Raji (cell line): Measurements from ENCODE around the gene RGS3.

Source experiments
- POLR2A ChIP-seq: IDR thresholded peaks from 2 replicates; pipeline ENCODE4 v1.6.1; 2011; ENCODE audit warnings: low read depth, low read length, control low read depth; ENCODE audit not compliant: insufficient read depth

The RGS3 gene

DNA sequence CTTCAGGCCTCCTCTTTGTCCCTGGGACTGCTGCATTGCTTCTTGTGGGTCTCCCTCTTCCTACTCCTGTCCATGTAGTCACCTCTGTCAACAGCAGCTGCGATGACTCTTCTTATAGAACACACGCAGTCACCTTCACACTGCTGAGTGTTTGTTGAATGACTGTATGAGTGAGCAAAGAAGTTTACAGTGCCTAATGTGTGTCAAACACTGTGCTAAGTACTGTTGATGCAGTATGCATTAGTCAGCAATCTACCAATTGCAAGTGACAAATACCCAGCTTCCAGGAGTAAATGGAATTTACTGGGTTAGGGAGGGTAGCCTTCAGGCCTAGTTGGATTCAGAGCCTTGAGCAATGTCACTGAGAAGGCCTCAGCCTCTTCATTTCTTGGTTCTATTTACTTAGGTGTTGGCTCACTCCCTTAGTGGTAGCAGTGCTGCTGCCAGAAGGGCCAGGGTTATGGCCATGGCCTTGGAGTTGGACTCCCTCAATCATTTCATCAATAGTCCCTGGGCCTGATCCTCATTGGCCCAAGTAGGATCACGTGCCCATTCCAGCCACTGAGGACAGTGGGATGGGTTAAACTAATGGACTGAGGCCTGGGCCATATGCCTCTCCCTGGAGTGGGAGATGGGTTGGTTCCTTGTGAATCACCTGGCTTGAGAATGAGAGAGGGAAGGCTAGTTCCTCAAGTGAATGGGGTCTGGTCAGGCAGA, 93.5 kb downstream of the RGS3 start:
- TF ChIP-seq POLR2A = no peak

DNA sequence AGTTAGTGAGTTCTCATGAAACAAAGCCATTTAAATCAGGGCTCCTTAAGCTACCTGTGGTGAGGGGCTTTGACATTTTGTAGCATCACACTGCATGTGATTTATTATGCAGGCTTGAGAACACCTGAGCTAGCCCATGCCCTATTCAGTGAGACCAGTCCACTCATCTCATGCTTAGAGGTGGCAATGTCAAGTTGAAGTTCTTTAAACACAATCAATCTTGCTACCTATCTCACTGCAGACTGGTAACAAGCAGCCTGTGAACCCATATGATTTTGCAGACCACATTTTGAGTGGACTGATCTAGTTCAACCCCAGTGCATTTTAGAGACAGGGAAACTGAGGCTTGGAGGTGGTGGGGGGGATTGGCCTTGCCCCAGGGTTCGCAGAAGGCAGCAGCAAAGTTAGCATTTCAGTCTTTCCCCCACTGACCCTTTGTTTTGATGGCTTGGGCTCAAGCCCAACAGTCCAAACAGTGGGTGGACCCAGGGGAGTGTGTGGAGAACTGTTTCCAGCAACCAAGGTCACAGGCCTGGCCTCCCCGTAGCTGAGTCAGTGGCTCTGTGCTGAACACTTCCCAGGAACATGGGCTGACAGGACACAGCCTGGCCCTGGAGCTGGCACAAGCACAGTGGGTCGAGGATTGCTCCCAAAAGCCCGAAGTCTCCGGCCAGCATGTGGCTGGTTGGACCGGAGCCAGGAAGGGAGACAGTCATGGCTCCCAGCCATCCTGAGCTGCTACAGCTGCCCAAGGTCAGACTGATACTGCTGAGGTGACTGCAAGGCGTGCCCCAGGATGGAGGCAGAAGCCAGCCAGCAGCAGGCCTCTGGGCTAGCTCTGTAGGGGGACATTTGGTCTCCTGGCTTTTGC, 95.3 kb downstream of the RGS3 start:
- no peak for TF ChIP-seq POLR2A

DNA sequence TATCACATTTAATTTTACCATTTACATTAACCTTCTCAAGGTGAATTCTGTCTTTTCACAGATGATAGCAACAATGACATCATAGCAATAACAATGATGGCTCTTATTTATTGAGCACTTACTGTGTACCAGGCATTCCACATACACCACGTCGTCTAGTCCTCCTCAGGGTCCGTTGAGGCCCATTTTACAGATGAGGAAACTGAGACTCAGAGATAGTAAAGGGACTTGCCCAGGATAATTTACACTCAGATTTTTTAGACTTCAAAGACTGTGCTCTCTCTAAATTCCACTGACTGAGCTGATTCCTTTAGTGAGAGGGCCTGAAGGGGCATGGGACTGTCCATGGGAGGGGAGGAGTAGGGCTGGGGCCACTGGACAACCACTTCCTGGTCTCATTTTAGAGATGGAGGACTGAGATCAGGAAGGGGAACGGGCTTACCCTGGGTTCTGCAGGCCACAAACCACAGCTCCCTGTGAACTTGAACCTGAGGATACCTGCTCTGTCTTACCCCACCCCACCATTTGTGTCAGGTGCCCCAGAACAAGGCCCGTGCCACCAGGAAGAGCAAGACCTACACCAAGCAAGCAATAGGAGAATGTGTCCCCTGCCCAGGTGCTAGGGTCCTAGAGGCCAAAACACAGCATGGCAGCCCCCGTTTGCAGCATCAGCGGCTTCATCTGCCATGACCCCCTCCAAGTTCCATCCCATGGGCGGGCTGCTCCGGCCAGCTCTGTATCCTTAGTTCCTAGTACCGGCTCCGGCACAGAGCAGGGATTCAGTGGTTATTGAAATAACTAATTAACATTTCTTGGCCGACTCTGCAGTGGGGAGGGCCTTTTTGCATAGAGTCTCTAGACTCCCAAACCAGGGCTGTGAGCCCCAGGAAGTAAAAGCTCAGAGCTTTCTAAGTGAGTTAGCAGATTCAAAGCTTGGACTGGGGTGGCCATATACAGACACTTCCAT, 96.6 kb downstream of the RGS3 start:
- TF ChIP-seq POLR2A = no peak

DNA sequence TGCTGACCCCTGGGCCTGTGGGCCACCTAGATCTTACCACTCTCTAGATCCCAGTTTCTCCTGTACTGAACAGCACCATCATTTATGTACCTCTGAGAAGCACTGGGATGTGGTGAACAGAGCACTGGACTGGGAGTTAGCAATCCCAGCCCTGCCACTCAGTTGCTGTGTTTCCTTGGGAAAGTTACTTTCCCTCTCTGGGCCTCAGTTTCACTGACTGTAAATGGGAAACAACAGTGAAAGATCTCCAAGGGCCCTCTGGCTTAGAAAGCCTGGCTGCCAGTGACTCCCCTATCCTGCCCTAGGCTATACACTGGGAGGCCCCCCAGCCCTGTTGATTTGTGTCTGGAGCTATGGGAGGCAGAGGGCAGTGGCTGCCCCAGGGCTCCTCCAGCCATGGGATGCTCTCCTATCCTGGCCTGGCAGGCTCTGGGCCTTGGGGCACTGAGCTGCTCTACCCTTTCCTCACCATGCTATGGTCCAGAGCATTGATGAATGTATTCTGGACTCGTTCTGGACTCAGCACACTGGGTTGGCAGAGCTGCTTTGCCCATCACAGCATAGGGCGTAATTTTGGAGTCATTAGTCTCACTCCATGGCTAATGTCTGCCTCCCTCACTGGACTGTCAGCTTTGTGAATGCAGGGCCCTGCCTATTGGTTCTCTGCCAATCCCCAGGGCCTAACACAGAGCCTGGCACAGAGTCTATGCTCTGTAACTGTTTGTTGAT, 99.3 kb downstream of the RGS3 start:
- no peak for TF ChIP-seq POLR2A

DNA sequence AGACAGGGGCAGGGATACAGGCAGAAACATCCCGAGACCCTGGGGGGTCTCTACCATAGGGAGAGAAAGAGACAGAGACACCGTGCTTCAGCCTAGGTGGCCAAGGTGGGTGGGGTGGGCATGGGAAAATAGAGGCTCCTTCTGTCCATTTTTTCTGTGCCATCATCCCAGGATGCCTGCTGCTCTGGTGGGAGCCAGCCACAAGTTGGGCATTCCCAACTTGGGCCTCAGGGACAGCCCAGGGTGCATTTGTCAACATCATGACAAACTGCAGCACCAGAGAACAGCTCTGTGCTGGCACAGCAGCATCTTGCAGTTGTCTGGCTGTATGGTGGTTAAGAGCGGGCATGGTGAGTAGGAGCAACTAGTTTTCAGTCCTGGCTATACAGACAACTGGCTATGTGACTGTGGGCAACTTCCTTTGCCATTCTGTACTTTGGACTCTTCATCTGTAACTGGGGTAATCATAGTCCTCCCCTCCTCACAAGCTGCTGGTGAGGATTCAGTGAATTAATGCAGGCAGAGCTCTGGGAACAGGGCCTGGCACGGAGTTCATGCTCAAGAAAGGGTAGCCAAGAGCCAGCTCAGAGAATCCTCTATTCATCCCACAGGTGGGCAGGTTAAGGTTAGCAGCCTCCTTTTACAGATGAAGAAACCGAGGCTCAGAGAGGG, 100.4 kb downstream of the RGS3 start:
- no peak for TF ChIP-seq POLR2A

DNA sequence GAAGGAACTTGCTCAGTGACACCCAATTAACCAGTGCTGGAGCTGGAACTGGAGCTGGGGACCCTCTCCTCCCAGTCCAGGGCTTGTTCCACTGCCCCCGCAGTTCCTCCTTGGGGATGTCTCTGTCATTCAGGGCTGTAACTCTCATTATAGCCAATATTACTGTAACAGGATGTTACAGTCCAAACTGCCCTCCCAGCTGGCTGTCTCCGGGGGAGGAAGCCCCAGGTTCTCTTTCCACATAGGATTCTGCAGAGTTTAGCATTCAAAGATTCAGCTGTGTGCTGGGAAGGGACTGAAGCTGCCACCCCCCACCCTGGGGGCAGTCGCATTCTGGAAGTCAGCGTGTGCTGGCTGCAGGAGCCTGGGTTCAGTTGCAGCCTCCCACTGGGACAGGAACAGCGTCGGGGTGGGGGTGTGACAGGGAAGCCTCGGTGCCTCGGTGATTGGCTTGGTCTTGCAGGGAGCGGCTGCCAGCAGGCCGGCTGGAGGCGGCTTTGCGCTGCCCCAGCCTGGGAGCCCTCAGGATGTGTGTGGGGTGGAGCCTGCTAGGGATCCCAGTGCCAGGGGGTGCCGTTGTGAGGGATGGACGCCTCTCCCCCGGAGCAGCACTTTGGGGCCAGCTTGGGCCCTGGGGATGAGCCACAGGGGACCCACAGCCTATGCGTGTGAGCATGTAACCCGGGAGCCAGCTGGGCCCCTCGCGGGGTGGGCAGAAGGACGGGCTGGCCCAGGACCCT, 101.1 kb downstream of the RGS3 start:
- no peak for TF ChIP-seq POLR2A

DNA sequence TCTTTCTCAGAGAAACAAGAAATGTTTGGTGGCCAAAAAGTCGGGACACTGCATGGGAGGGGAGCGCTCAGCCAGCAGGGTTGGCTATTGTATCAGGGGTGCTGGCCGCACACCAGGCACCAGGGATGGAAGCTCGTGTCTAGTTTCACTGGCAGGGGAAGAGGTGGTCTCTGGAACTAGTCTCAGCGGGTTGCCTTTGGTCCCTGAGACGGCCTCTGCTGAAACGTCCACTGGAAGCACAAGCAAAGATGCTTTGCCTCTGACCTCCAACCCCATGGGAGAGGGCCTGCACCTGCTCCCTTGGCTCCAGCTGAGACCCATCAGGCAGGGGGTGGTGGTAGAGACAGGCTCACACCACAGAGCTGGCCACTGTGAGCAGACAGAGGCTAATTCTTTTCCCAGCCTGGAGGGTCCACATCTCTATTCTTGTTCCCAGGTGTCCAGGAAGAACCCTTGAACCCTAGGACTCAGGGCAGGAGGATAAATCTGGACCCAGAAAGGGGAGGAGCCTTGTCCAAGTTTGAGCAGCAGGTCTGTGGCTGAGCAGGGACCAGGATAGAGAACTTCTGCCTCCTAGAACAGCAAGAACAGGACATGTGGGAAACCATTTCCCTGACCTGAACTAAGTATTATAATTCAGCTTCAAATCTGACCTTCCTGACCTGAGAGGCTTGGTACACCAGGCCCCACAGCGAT, 102.6 kb downstream of the RGS3 start:
- no peak for TF ChIP-seq POLR2A

DNA sequence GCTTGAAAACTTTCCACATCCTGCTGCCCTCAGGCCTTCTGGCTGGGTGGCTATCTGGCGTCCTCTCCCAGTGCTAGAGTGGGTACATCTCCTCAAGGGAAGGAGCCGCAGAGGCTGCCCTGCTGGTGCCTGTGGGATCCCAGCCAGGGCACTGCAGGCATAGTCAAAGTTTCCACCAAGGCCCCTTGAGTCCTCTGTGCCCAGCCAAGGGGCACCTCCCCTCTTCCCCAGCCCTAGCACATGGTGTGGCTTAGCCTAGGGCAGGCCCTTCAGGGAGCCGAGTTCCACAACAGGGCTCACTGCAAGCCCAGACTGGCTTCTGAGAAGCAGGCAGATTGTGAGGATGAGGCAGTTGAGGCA, 103.2 kb downstream of the RGS3 start:
- TF ChIP-seq POLR2A = no peak

DNA sequence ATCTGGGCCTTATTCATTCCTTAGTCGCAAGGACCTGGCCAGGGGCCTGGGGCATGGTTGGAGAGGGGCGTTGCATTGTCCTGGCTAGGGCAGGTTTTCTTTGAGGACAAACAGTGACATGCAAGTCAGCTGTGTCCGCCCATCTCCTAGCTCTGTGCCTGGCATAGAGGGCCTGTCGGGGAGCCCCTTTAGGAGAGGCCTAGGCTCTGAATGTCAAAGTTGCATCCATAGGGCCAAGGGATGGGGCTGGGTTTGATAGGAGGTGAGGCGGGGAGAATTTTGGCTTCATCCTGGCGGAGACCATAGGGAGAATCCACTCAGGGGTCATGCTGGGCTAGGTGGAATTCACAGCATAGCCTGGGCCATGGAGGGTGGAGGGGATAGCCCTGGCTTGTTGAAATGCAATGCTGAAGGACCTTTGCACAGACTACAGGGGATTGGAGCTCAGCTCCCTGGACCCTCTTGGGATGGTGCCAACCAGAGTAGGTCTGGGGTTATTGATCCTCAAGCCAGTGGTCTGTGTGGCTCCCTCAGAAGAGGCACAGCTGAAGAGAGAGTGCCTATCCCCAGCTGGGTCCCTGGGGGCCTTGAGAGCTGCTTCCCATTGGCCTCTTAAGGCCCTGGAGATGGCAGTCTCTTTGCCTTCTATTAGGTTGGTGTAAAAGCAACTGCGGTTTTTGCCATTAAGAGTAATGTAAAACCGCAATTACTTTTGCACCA, 104.0 kb downstream of the RGS3 start:
- TF ChIP-seq POLR2A = no peak

DNA sequence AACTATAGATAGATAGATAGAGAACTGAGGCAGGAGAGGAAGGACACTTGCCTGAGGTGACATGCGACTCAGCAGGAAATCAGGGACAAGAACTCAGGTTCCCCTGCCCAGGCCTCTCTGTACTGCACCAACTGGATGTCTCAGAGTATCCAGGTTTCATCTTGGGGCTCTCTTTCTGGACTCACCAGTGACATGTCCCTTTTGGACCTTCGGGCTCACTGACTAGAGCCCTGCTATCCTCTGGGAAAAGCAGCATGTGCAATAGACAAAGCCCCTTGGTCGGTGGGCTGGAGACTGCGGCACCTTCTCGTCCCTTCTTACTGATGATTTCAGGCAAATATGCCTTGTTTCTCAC, 104.5 kb downstream of the RGS3 start:
- TF ChIP-seq POLR2A = no peak

DNA sequence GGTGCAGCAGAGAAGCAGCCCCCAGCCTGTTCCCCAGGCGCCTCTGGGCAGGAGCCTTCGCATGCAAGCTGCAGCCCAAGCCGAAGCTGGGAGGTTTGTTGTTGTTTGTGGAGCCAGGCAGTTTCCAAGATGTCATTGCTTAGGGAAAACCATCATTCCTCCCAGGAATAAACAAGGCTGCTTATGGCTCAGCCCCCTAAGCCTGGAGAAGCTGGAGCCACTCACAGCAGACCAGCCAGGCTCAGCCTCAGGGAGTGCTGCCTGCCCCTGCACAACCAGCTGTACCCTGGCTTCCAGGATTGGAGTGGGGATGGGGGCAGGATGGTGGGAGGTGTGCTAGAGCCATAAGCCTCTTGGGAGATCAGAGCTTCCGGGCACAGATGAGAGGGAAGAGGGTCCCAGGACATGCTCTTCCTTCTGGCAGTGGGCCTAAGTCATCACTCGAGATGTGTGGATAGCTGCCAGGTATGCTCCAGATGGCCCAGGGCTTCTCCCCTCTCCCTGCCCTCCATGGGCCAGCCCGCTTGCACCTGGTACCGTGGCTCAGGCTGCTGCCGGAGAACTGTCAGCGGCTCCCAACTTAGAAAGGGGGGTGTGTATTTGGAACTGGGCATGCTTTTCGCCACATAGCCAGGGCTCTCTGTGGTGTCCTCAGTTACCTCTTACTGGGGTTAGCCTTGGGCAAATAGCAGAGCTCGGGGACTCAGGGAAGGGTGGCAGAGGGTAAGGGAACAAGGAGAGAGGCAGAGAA, 105.2 kb downstream of the RGS3 start:
- TF ChIP-seq POLR2A = no peak
